Neural progenitor cell (in vitro differentiated cells): Measurements from ENCODE around the gene ZCCHC14. TPM values are rescaled to one million over a fixed set of nuclear protein-coding genes. Genes with fewer than 3 reads are reported as not detected.
"Not testable (repeated sequence)": the region's sequence is repeated elsewhere in the genome, so short reads cannot be mapped to it uniquely, and the experiment has no call there.

Experiments
- DNase-seq: peaks from one replicate; pipeline ENCODE4 v3.0.0-alpha.2; 2016; ENCODE audit warnings: low spot score
- H2AFZ ChIP-seq: fragments of 200-600 bp; sonication (generic); replicated peaks from 2 replicates; pipeline ENCODE4 v1.6.1; 2016; ENCODE audit warnings: antibody characterized with exemption
- H3F3A ChIP-seq: fragments of 200-600 bp; sonication (generic); 2 replicates; pipeline ENCODE4 v1.6.1; 2016; ENCODE audit warnings: antibody characterized with exemption, low read depth
- H3K27ac ChIP-seq: fragments of 200-600 bp; sonication (generic); 2 replicates; pipeline ENCODE4 v1.5.1; 2016; ENCODE audit warnings: mild to moderate bottlenecking
- H3K27me3 ChIP-seq: fragments of 200-600 bp; sonication (generic); 2 replicates; pipeline ENCODE4 v1.6.1; 2016; ENCODE audit warnings: mild to moderate bottlenecking, moderate library complexity
- H3K36me3 ChIP-seq: fragments of 200-600 bp; sonication (generic); 2 replicates; pipeline ENCODE4 v1.5.1; 2016
- H3K4me1 ChIP-seq: fragments of 200-600 bp; sonication (generic); 2 replicates; pipeline ENCODE4 v1.6.1; 2016; ENCODE audit warnings: mixed run types
- H3K4me2 ChIP-seq: fragments of 200-600 bp; sonication (generic); 2 replicates; pipeline ENCODE4 v1.6.1; 2016
- H3K4me3 ChIP-seq: fragments of 200-600 bp; sonication (generic); 2 replicates; pipeline ENCODE4 v1.5.1; 2016
- H3K79me2 ChIP-seq: fragments of 200-600 bp; sonication (generic); 2 replicates; pipeline ENCODE4 v1.6.1; 2016; ENCODE audit warnings: low read depth
- H3K9ac ChIP-seq: fragments of 200-600 bp; sonication (generic); 2 replicates; pipeline ENCODE4 v1.6.1; 2016
- H3K9me3 ChIP-seq: fragments of 200-600 bp; sonication (generic); 2 replicates; pipeline ENCODE4 v1.5.1; 2016; ENCODE audit warnings: low read depth
- H4K20me1 ChIP-seq: fragments of 200-600 bp; sonication (generic); 2 replicates; pipeline ENCODE4 v1.6.1; 2016; ENCODE audit warnings: low read depth
- H3K27ac Mint-ChIP-seq: 3 replicates; pipeline ENCODE4 v1.8.0; 2021; ENCODE audit warnings: mixed read lengths
- H3K27me3 Mint-ChIP-seq: 2 replicates; pipeline ENCODE4 v1.8.0; 2022; ENCODE audit warnings: low read depth, mild to moderate bottlenecking, inconsistent platforms, moderate library complexity, mixed read lengths; ENCODE audit not compliant: insufficient read depth
- H3K36me3 Mint-ChIP-seq: 3 replicates; pipeline ENCODE4 v1.8.0; 2021; ENCODE audit warnings: mixed read lengths
- H3K4me1 Mint-ChIP-seq: 3 replicates; pipeline ENCODE4 v1.8.0; 2021; ENCODE audit warnings: mixed read lengths
- H3K4me3 Mint-ChIP-seq: 3 replicates; pipeline ENCODE4 v1.8.0; 2021; ENCODE audit warnings: mild to moderate bottlenecking, moderate library complexity, mixed read lengths
- H3K9me3 Mint-ChIP-seq: 3 replicates; pipeline ENCODE4 v1.8.0; 2020; ENCODE audit warnings: mixed read lengths
- EZH2 ChIP-seq: fragments of 200-600 bp; sonication (generic); IDR thresholded peaks from 2 replicates; pipeline ENCODE4 v1.6.1; 2017; ENCODE audit warnings: antibody characterized with exemption, mild to moderate bottlenecking, moderate library complexity
- EZH2phosphoT487 ChIP-seq: fragments of 200-600 bp; sonication (generic); IDR thresholded peaks from 2 replicates; pipeline ENCODE4 v1.6.1; 2017; ENCODE audit warnings: antibody characterized with exemption
- total RNA-seq: library from RNA; depleted of rRNA; stranded (reverse); fragments of >200 nt; gene quantifications from 2 replicates; pipeline ENCODE4 v1.2.3, GENCODE V29; 2015; ENCODE audit warnings: low replicate concordance
- TF ChIP-seq, protein P1 (sequence below): fragments of 200-600 bp; sonication (generic); IDR thresholded peaks from 2 replicates; pipeline ENCODE4 v1.5.1; 2017; ENCODE audit warnings: antibody characterized with exemption, mild to moderate bottlenecking

The ZCCHC14 gene
- total RNA-seq, 1 donor from 2014 or later = 10.3 TPM

DNA sequence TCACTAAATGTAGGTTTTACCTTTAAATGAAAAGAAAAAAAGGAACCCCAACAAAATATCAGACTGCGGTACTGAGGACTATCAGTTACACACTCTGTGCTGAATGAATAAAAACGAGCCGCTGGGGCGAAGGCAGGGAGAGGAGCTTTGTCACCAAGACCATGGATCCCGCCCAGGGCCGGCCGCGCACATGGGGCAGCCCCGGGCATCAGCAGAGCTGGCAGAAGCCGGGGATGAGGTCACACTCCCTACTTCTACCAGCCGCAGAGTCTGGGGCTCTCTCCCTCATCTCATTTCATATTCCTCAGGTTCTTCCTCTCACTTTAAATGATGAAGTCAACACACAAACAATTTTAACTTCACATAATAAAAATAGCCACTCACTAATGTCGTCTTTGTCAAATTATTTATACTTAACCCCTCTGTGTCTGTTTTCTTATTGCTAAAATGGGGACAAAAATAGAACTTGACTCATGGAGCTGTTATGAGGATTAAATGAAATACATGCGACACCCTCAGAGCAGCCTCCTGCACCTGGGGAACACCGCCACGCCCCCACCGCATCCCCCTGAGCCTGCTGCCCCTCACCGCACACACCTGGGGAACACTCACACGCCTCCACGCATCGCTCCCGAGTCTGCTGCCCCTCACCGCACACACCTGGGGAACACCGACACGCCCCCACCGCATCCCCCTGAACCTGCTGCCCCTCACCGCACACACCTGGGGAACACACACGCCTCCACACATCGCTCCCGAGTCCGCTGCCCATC, 15.4 kb downstream of the ZCCHC14 start:
- not testable (repeated sequence) for H3K27ac ChIP-seq, H3K9ac ChIP-seq, H3K4me3 Mint-ChIP-seq, H3K9me3 ChIP-seq, H3K36me3 ChIP-seq, H3K27ac Mint-ChIP-seq, H3K4me3 ChIP-seq, DNase-seq, H3K4me2 ChIP-seq, H2AFZ ChIP-seq, H3K9me3 Mint-ChIP-seq, H3K27me3 Mint-ChIP-seq, H3K27me3 ChIP-seq, H3K4me1 ChIP-seq, H3F3A ChIP-seq
- Mint-ChIP-seq H3K4me1 (peaks cover 16% of the 10 kb centered on the region), H3K36me3 (peaks cover 18% of the 10 kb centered on the region)
- Histone ChIP-seq H4K20me1 (peaks cover 73% of the 10 kb centered on the region), H3K79me2 (peaks cover 96% of the 10 kb centered on the region)

DNA sequence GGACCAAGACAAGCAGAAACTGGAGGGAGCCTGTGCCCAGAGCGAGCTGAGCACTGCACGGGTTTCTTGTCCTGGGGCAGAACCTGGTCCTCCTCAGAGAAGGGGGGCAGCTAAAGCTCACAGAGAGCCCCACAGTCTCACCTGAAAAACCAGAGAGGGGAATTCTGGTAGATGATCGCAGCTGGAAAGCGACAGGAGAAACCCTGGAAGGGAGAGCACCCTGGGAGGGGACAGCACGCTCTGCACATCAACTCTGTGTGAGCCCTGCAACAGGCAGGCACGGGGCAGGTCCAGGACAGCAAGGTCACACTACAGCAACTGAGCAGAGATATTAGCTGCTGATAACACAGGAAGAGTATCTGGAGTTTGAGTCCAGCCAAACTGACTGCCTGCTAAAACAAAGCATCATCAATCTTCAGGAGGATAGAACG, 18.2 kb downstream of the ZCCHC14 start:
- Mint-ChIP-seq H3K9me3 (no peaks in the 10 kb centered on the region), H3K27me3 (peaks cover 3% of the 10 kb centered on the region), H3K4me1 (peaks cover 38% of the 10 kb centered on the region), H3K27ac (peak overlapping the region; percentile 8), H3K4me3 (no peak overlapping the region), H3K36me3 (peaks cover 9% of the 10 kb centered on the region)
- H3K4me2 ChIP-seq = no peak overlapping the region
- no peaks in the 10 kb centered on the region for H3K27me3 ChIP-seq
- TF ChIP-seq EZH2phosphoT487 (no peak), EZH2 (no peak)
- TF ChIP-seq, protein P1, sequence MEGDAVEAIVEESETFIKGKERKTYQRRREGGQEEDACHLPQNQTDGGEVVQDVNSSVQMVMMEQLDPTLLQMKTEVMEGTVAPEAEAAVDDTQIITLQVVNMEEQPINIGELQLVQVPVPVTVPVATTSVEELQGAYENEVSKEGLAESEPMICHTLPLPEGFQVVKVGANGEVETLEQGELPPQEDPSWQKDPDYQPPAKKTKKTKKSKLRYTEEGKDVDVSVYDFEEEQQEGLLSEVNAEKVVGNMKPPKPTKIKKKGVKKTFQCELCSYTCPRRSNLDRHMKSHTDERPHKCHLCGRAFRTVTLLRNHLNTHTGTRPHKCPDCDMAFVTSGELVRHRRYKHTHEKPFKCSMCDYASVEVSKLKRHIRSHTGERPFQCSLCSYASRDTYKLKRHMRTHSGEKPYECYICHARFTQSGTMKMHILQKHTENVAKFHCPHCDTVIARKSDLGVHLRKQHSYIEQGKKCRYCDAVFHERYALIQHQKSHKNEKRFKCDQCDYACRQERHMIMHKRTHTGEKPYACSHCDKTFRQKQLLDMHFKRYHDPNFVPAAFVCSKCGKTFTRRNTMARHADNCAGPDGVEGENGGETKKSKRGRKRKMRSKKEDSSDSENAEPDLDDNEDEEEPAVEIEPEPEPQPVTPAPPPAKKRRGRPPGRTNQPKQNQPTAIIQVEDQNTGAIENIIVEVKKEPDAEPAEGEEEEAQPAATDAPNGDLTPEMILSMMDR = no peak
- no peak overlapping the region for H3K9ac ChIP-seq
- DNase-seq = no peak
- no peak overlapping the region for H2AFZ ChIP-seq
- H3F3A ChIP-seq = no peaks in the 10 kb centered on the region
- no peaks in the 10 kb centered on the region for H3K36me3 ChIP-seq
- peaks cover 98% of the 10 kb centered on the region for H3K79me2 ChIP-seq
- no peak overlapping the region for H3K4me3 ChIP-seq
- H3K27ac ChIP-seq = no peak overlapping the region
- H3K4me1 ChIP-seq = peaks cover 20% of the 10 kb centered on the region
- H3K9me3 ChIP-seq = no peaks in the 10 kb centered on the region
- H4K20me1 ChIP-seq = peaks cover 77% of the 10 kb centered on the region

DNA sequence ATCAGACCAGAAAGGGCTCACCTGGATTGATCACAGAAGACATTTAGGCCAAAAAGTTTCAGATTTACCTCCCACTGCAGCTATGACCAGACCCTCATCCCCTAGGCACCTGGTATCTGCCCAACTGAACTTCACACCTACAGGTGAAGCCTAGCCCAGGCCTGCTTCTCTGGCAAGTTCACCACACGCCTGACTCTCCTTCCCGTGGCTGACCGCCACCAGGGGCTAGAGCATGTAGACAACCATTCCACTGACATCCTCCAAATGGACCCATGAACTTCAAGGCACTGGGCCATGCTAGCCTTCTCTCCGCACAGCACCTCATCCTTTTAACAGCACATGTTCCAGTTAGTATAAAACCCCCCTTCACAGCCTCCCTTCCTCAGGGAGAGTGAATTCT, 18.8 kb downstream of the ZCCHC14 start:
- H3K36me3 Mint-ChIP-seq = peaks cover 6% of the 10 kb centered on the region
- peaks cover 40% of the 10 kb centered on the region for H3K4me1 Mint-ChIP-seq
- Histone ChIP-seq H3K4me3 (no peak overlapping the region), H3K9ac (no peak overlapping the region), H3F3A (no peaks in the 10 kb centered on the region), H3K4me2 (no peak overlapping the region), H3K79me2 (peaks cover 98% of the 10 kb centered on the region), H3K27ac (no peak overlapping the region), H4K20me1 (peaks cover 83% of the 10 kb centered on the region), H2AFZ (no peak overlapping the region), H3K9me3 (no peaks in the 10 kb centered on the region), H3K4me1 (peaks cover 20% of the 10 kb centered on the region), H3K27me3 (no peaks in the 10 kb centered on the region), H3K36me3 (no peaks in the 10 kb centered on the region)
- no peak for TF ChIP-seq EZH2
- no peak for TF ChIP-seq EZH2phosphoT487
- TF ChIP-seq, protein P1 = no peak
- peaks cover 3% of the 10 kb centered on the region for H3K27me3 Mint-ChIP-seq
- no peak overlapping the region for H3K4me3 Mint-ChIP-seq
- DNase-seq = no peak
- no peak overlapping the region for H3K27ac Mint-ChIP-seq
- H3K9me3 Mint-ChIP-seq = no peaks in the 10 kb centered on the region

DNA sequence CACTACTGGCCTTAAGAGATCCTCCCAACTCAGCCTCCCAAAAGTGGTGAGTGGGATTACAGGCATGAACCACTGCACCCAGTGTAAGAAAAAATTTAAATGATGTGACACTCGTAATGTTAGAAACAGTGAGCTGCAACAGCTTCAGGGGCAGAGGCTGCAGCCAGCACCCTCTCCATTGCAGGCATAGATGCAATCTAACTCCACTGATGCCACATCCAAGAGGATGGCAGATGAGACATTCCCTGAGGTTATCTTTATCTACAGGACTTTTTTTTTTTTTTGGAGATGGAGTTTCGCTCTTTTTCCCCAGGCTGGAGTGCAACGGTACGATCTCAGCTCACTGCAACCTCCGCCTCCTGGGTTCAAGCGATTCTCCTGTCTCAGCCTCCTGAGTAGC, 19.9 kb downstream of the ZCCHC14 start:
- TF ChIP-seq EZH2phosphoT487 = no peak
- Histone ChIP-seq H3F3A (no peaks in the 10 kb centered on the region), H3K79me2 (peaks cover 96% of the 10 kb centered on the region), H2AFZ (no peak overlapping the region), H3K9ac (no peak overlapping the region), H3K36me3 (no peaks in the 10 kb centered on the region), H4K20me1 (peaks cover 88% of the 10 kb centered on the region), H3K4me2 (no peak overlapping the region), H3K4me3 (no peak overlapping the region), H3K27ac (no peak overlapping the region), H3K4me1 (peaks cover 20% of the 10 kb centered on the region), H3K27me3 (no peaks in the 10 kb centered on the region), H3K9me3 (no peaks in the 10 kb centered on the region)
- Mint-ChIP-seq H3K27me3 (peaks cover 3% of the 10 kb centered on the region), H3K27ac (no peak overlapping the region), H3K9me3 (no peaks in the 10 kb centered on the region), H3K4me3 (no peak overlapping the region), H3K4me1 (peaks cover 41% of the 10 kb centered on the region), H3K36me3 (peaks cover 6% of the 10 kb centered on the region)
- no peak for DNase-seq
